Activated naive CD8-positive, alpha-beta T cell treated with anti-CD3 and anti-CD28 coated beads, Interleukin-2, amount 10 ng/mL, durations not matched to agents 7 days and 5 days (primary cell): Measurements from ENCODE around the gene GABRG3. TPM values are rescaled to one million over a fixed set of nuclear protein-coding genes. Genes with fewer than 3 reads are reported as not detected.

Experiments used
- ATAC-seq: fragments of 150-1000 bp; cut with Tn5 transposase; one replicate; pipeline ENCODE4 v1.10.0; 2021; ENCODE audit warnings: low read depth, moderate library complexity
- POLR2A ChIA-PET: fragments of 350-600 bp; sonication (Branson Sonifier 250); formaldehyde crosslinking; loops from one replicate; lab custom pipeline; 2021; ENCODE audit warnings: antibody characterized with exemption; lab: Charles Lee
- DNase-seq: peaks from one replicate; pipeline ENCODE4 v3.0.0; 2021
- H3K27ac Mint-ChIP-seq: one replicate; pipeline ENCODE4 v1.8.0; 2022; ENCODE audit warnings: mild to moderate bottlenecking, mixed read lengths
- H3K27me3 Mint-ChIP-seq: one replicate; pipeline ENCODE4 v1.8.0; 2022; ENCODE audit warnings: mild to moderate bottlenecking, moderate library complexity, mixed read lengths
- H3K36me3 Mint-ChIP-seq: one replicate; pipeline ENCODE4 v1.8.0; 2021; ENCODE audit warnings: mild to moderate bottlenecking, mixed read lengths
- H3K4me1 Mint-ChIP-seq: one replicate; pipeline ENCODE4 v1.8.0; 2021; ENCODE audit warnings: mixed read lengths
- H3K4me3 Mint-ChIP-seq: one replicate; pipeline ENCODE4 v1.8.0; 2022; ENCODE audit warnings: mild to moderate bottlenecking, moderate library complexity, mixed read lengths
- H3K9me3 Mint-ChIP-seq: one replicate; pipeline ENCODE4 v1.8.0; 2021; ENCODE audit warnings: mixed read lengths
- total RNA-seq, 2 experiments: library from RNA; stranded (reverse); gene quantifications; one replicate each; pipeline ENCODE4 v1.2.3, GENCODE V29; 2021

GABRG3 gene
- total RNA-seq, 2 experiments from 2014 or later: not detected

DNA sequence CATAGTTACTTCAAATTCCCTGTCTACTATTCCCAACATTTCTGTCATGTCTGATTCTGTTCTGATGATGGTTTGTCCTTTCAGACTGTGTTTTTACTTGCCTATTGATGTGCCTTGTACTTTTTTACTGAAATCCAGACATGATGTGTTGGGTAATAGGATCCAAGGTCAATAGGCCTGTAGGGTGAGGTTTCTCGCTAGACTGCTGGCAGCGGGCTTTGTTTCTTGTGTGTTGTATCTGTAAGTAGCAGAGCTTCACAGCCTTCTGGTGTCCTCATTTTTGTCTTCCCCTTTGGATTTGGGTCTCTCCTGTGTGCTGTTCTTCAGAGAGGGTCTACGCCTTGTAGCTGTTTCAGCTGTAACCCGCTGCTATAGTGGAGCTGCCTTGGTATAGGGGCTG lies 140.3 kb downstream of the GABRG3 start:
- no peaks in the 10 kb centered on the region for H3K27me3 Mint-ChIP-seq
- DNase-seq (no peak), ATAC-seq (no peak)
- no peak overlapping the region for H3K4me3 Mint-ChIP-seq
- POLR2A ChIA-PET: no interaction called here
- H3K9me3 Mint-ChIP-seq: peaks cover 3% of the 10 kb centered on the region
- H3K27ac Mint-ChIP-seq: no peak overlapping the region
- no peaks in the 10 kb centered on the region for H3K36me3 Mint-ChIP-seq
- H3K4me1 Mint-ChIP-seq: no peaks in the 10 kb centered on the region

DNA sequence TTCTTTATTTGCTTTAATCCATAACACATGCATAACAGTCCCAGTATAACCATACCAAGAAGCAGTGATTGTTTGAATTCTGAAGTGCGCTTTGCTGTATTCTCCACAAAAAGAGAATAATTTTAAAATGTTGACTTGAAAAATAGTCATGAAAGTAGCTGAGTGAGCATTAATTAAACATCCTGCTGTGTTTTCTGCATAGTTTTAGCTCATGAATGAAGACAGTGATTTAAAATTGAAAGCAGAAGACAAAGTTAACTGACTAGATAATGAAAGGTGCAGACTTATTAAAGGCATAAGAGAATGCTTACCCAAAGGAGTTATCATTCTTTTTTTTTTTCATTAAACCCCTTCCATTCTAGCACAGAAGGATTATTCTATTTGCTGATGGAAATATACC lies 143.5 kb downstream of the GABRG3 start:
- POLR2A ChIA-PET: no interaction called here
- H3K27me3 Mint-ChIP-seq: no peaks in the 10 kb centered on the region
- H3K27ac Mint-ChIP-seq: no peak overlapping the region
- no peaks in the 10 kb centered on the region for H3K4me1 Mint-ChIP-seq
- DNase-seq (no peak), ATAC-seq (no peak)
- no peak overlapping the region for H3K4me3 Mint-ChIP-seq
- H3K36me3 Mint-ChIP-seq: no peaks in the 10 kb centered on the region
- H3K9me3 Mint-ChIP-seq: peaks cover 8% of the 10 kb centered on the region

DNA sequence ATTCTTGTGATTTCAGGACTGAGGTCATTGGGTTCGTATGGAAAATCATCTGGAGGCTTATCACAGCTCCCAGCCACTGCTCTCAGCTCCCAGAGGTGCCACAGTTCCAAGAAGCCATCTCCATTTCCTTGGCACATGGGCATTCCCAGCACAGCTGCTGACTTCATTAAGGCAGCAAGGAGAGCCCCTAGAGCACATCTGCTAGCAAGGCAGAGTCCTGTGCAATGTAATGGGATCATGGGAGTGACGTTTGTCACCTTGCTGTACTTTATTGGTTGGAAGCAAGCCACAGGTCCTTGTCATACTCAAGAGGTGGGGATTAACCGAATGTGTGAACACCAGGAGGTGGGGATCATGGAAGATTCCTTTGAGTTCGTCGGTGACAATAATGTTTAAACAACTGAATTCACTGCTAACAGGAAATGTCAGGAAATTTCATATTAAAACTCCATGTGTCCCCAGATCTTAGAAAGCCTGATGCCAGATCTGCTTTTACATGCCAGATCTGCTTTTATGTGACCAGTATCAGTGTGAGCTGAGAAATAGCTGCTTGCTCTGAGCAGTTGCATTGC lies 148.8 kb downstream of the GABRG3 start:
- H3K9me3 Mint-ChIP-seq: peaks cover 10% of the 10 kb centered on the region
- DNase-seq (no peak), ATAC-seq (no peak)
- no peak overlapping the region for H3K27ac Mint-ChIP-seq
- POLR2A ChIA-PET: no interaction called here
- H3K4me3 Mint-ChIP-seq: no peak overlapping the region
- no peaks in the 10 kb centered on the region for H3K4me1 Mint-ChIP-seq
- no peaks in the 10 kb centered on the region for H3K27me3 Mint-ChIP-seq
- H3K36me3 Mint-ChIP-seq: no peaks in the 10 kb centered on the region

DNA sequence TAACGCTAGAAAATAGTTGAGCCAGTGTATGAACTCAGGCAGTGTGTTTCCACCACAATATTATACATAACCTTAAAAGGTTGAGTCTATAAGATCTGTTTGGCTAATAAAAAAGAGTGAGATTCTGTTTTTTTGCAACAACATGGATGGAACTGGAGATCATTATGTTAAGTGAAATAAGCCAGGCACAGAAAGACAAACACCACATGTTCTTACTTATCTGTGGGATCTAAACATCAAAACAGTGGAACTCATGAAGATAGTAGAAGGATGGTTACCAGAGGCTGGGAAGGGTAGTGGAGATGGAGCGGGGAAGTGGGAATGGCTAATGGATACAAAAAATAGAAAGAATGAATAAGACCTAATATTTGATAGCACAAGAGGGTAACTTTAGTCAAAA lies 150.7 kb downstream of the GABRG3 start:
- Mint-ChIP-seq H3K27me3 (no peaks in the 10 kb centered on the region), H3K9me3 (peaks cover 13% of the 10 kb centered on the region), H3K36me3 (no peaks in the 10 kb centered on the region), H3K27ac (no peak overlapping the region), H3K4me1 (no peaks in the 10 kb centered on the region), H3K4me3 (no peak overlapping the region)
- ATAC-seq (no peak), DNase-seq (no peak)
- POLR2A ChIA-PET: no interaction called here

DNA sequence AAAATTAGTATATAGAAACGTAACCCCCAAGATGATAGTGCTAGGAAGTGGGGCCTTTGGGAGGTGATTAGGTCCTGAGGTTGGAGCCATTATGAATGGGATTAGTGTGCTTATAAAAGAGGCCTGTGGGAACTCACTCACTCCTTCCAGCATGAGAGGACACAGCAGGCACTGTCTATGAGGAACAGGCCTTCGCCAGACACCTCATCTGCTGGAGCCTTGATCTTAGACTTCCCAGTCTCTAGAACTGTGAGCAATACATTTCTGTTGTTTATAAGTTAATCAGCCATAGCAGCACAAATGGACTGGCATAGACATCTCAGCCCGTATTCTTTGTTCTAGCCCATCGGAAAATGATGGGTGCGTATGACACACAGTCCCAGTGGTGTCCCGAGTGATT lies 152.3 kb downstream of the GABRG3 start:
- POLR2A ChIA-PET: no interaction called here
- no peak for DNase-seq
- peaks cover 13% of the 10 kb centered on the region for H3K9me3 Mint-ChIP-seq
- H3K4me3 Mint-ChIP-seq: no peak overlapping the region
- H3K27ac Mint-ChIP-seq: no peak overlapping the region
- H3K27me3 Mint-ChIP-seq: no peaks in the 10 kb centered on the region
- no peak for ATAC-seq
- no peaks in the 10 kb centered on the region for H3K36me3 Mint-ChIP-seq
- H3K4me1 Mint-ChIP-seq: no peaks in the 10 kb centered on the region

DNA sequence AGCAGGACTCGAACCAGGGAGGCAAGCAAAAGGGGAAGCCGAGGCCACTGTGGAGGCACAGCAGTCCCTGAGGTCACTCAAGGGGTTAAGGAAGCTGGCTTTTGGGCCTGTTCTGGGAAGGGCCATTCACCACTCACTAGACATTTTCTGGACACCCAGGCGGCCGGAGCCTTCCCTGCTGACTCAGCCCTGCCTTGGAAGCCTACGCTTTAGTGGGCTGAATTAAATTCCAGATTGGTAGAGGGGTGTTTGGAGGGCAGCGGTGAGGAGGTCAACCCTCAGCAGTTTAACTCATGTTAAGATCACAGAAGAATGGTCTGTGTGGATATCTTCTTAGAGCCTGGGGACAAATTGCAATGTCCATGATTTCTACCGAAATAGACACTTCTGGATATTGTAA lies 152.8 kb downstream of the GABRG3 start:
- POLR2A ChIA-PET: no interaction called here
- no peak for ATAC-seq

DNA sequence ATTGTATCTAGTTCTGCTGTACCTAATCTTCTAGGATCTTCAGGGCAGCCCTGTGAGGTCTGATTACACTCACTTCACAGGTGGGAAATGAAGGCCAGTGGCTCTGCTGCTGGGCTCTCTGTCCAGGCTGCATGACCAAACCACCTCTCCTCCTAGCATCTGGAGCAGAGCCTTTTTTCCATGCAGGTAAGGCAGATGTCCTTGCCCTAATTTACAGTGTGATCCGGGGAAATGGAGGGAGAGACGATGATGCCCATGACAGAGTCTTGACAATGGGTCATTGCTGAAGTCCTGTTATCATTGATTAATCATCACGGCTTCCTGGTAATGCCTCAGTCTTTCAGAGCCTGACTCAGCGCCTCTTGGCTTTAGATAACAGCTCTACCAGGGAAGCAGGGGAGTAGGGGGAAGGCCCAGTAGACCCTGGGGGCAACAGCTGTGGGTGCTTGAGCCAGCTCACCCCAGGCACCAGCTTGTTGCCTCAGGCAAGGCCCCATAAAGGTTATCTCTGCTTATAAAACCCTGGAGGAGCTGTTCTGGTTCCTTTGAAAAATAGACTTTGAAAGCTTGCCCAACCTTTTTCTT lies 153.4 kb downstream of the GABRG3 start:
- no peaks in the 10 kb centered on the region for H3K4me1 Mint-ChIP-seq
- POLR2A ChIA-PET: no interaction called here
- H3K9me3 Mint-ChIP-seq: peaks cover 11% of the 10 kb centered on the region
- ATAC-seq: no peak
- no peak for DNase-seq
- H3K27me3 Mint-ChIP-seq: no peaks in the 10 kb centered on the region
- H3K27ac Mint-ChIP-seq: no peak overlapping the region
- no peak overlapping the region for H3K4me3 Mint-ChIP-seq
- H3K36me3 Mint-ChIP-seq: no peaks in the 10 kb centered on the region

More for the DNA sequence above, 152.8 kb downstream of the GABRG3 start:
- Mint-ChIP-seq H3K27ac (no peak overlapping the region), H3K27me3 (no peaks in the 10 kb centered on the region), H3K36me3 (no peaks in the 10 kb centered on the region), H3K4me1 (no peaks in the 10 kb centered on the region), H3K4me3 (no peak overlapping the region), H3K9me3 (peaks cover 13% of the 10 kb centered on the region)
- no peak for DNase-seq

DNA sequence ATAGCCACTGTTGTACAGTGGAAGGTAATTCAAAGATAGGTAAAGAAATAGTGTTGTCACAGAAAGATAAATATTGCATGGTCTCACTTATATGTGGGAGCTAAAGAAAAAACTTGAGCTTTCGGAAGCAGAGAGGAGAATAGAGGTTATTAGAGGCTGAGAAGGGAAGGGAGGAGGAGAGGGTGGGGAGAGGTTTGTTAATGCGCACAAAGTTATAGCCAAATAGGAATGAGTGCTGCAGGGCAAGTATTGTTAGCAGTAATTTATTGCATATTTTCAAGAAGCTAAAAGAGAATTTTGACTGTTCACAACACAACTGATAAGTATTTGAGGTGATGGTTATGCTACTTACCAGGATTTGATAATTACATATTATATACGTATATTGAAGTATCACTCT lies 154.2 kb downstream of the GABRG3 start:
- Mint-ChIP-seq H3K9me3 (peaks cover 11% of the 10 kb centered on the region), H3K27me3 (no peaks in the 10 kb centered on the region), H3K4me3 (no peak overlapping the region), H3K27ac (no peak overlapping the region), H3K4me1 (no peaks in the 10 kb centered on the region), H3K36me3 (no peaks in the 10 kb centered on the region)
- ATAC-seq (no peak), DNase-seq (no peak)
- POLR2A ChIA-PET: no interaction called here

DNA sequence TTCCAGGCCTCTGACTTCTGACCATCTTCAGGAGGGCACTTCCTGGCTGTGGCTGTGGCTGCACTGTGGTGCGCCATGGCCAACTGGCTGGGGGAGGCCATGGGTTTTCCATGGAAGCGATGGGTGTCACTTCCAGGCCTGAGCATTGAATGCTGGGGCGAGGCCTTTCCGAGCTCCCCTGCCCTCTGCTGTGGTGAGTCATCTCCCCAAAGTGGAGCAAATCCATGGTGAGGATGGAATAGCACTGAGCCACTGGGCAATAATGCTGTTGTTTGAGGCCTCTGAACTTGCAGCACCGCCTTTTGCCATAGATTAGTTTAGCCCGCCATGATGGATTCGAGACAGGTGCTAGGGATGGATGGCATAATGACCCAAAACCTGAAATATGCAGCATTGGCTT lies 155.5 kb downstream of the GABRG3 start:
- DNase-seq: no peak
- POLR2A ChIA-PET: no interaction called here
- Mint-ChIP-seq H3K4me3 (no peak overlapping the region), H3K4me1 (no peaks in the 10 kb centered on the region), H3K27ac (no peak overlapping the region), H3K9me3 (peaks cover 13% of the 10 kb centered on the region), H3K27me3 (no peaks in the 10 kb centered on the region), H3K36me3 (no peaks in the 10 kb centered on the region)
- ATAC-seq: no peak

DNA sequence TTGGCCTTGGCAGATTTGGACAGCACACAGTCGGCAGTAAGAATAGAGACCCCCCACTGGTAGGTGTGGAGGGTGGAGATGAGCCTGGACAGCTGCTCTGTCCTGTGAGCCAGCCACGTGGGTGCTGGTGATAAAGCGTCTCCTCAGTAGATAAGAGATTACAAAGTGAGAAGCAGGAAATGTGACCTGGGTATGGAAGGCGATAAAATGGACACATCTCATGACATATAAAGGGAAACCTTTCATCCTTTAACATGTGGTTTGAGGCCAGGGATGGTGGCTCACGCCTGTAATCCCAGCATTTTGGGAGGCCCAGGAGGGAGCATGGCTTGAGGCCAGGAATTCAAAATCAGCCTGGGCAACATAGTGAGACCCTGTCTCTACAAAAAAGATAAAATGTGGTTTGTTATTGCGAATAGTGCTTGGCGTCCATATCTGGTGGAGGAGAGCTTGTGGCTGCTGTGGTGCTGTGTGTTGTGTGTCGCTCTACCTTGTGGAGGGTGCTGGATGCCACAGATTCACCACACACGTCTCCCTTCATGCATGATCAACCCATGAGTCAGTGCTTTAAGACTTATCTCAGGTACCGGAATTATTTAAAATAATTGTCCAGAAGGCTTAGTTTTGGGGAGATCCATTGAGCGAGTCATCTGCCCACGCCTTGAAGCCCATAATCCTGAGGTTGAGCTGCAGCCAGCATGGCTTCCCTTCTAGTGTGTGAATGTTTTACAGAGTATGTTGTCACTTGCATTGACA lies 157.0 kb downstream of the GABRG3 start:
- Mint-ChIP-seq H3K27me3 (no peaks in the 10 kb centered on the region), H3K36me3 (no peaks in the 10 kb centered on the region), H3K27ac (no peak overlapping the region), H3K4me3 (no peak overlapping the region), H3K4me1 (no peaks in the 10 kb centered on the region), H3K9me3 (peaks cover 9% of the 10 kb centered on the region)
- DNase-seq: no peak
- no peak for ATAC-seq
- POLR2A ChIA-PET: no interaction called here

DNA sequence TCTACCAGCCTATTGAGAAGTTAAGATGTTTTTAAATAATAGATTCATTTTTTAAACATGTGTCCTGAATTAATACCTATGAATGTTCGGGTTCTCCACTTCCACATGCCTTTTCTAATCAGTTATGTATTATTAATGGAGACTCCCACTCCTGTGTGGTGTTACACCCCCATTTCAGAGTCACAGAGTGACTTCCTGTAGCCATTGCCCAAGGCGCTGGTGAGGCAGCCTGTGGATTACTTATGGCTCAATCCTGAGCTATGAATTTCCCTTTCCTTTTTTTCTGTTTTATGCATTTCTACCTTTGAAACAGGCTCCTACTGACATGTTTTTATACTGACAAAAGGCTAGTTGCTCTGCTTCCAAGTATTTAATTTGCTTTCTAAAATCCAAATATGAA lies 162.3 kb downstream of the GABRG3 start:
- no peak overlapping the region for H3K27ac Mint-ChIP-seq
- POLR2A ChIA-PET: no interaction called here
- ATAC-seq (no peak), DNase-seq (no peak)
- no peaks in the 10 kb centered on the region for H3K27me3 Mint-ChIP-seq
- H3K4me1 Mint-ChIP-seq: no peaks in the 10 kb centered on the region
- H3K4me3 Mint-ChIP-seq: no peak overlapping the region
- H3K9me3 Mint-ChIP-seq: peaks cover 3% of the 10 kb centered on the region
- H3K36me3 Mint-ChIP-seq: no peaks in the 10 kb centered on the region

DNA sequence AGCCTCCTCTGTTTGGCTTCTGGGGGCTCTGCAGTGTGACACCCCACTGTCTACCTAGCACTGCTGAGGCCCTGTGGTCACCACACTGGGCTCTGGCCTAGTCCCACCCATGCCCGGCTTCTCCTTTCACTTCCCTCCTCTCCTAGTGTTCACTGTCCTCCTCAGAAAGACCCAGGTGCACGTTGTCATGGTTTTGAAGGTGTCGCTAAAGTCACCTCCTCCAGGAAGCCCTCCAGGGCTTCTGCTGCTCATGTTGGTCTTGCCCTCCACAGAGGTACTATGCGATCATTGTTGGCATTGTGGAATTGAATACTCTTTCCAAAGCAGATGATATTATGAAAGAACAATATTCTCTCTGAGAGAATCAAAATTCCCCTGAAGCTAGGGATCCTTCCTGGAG lies 163.5 kb downstream of the GABRG3 start:
- DNase-seq: no peak
- no peak overlapping the region for H3K27ac Mint-ChIP-seq
- POLR2A ChIA-PET: no interaction called here
- H3K4me1 Mint-ChIP-seq: no peaks in the 10 kb centered on the region
- H3K27me3 Mint-ChIP-seq: no peaks in the 10 kb centered on the region
- H3K9me3 Mint-ChIP-seq: peaks cover 6% of the 10 kb centered on the region
- no peak for ATAC-seq
- no peak overlapping the region for H3K4me3 Mint-ChIP-seq
- no peaks in the 10 kb centered on the region for H3K36me3 Mint-ChIP-seq

DNA sequence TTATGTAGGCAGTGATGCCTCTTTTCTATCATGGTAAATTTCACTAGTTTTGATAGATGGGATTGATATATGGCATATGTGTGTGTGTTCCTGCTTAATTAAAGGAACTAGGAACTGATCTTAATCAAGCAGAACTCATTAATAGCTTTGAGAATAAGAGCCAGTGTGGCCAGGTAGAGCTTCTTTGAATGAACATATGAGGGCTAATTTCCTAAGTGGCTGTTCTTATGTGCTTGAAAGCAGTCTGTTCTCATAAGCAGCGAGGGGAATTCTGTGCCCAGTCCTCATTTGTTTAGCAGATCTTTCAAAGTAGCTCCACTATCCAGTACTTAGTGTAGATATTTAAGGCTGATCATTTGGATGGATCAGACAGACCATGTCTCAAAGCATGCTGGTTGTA lies 164.2 kb downstream of the GABRG3 start:
- no peak for ATAC-seq
- Mint-ChIP-seq H3K9me3 (peaks cover 6% of the 10 kb centered on the region), H3K4me3 (no peak overlapping the region), H3K36me3 (no peaks in the 10 kb centered on the region), H3K4me1 (no peaks in the 10 kb centered on the region), H3K27ac (no peak overlapping the region), H3K27me3 (no peaks in the 10 kb centered on the region)
- DNase-seq: no peak
- POLR2A ChIA-PET: no interaction called here

DNA sequence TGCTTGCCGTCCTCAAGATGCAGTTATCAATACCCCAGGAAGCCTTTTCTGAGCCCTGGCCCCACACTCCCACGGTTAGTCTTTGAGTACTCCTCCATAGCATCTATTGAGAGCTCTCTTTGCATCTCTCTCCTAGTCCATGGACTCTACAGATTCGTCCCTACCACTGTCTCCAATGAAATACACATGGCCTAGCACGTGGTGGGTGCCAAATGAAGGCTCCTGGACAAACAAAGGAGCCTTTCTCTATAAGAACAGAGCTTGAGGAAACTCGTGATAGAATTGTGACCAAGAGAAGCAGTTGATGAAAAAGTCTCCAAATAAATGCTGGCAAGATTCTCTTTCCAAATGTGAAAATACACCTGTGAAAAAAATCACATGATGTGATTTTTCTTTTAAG lies 166.1 kb downstream of the GABRG3 start:
- H3K9me3 Mint-ChIP-seq: peaks cover 5% of the 10 kb centered on the region
- no peaks in the 10 kb centered on the region for H3K4me1 Mint-ChIP-seq
- no peaks in the 10 kb centered on the region for H3K27me3 Mint-ChIP-seq
- H3K4me3 Mint-ChIP-seq: no peak overlapping the region
- POLR2A ChIA-PET: no interaction called here
- no peaks in the 10 kb centered on the region for H3K36me3 Mint-ChIP-seq
- ATAC-seq (no peak), DNase-seq (no peak)
- no peak overlapping the region for H3K27ac Mint-ChIP-seq
